A673 (cell line): Measurements from ENCODE around the gene SMIM45.

Experiments
- BruUV-seq: library from RNA; stranded (reverse); fragments of 400-500 nt; replicated peaks from 2 replicates; lab custom pipeline; 2021; lab: Mats Ljungman, UMichigan
- CTCF ChIA-PET: fragments of 300-600 bp; sonication (Branson Sonifier 250); formaldehyde crosslinking; loops from one replicate; lab custom pipeline; 2022; ENCODE audit warnings: antibody characterized with exemption; lab: Charles Lee
- POLR2A ChIA-PET: fragments of 300-600 bp; sonication (Branson Sonifier 250); formaldehyde crosslinking; loops from one replicate; lab custom pipeline; 2022; ENCODE audit warnings: antibody characterized with exemption; ENCODE audit not compliant: low non-redundant PET; lab: Charles Lee
- DNase-seq: peaks from one replicate; pipeline ENCODE4 v3.0.0-alpha.2; 2015; ENCODE audit warnings: low spot score
- H3K27ac ChIP-seq: fragments of 200-600 bp; sonication (generic); 2 replicates; pipeline ENCODE4 v1.5.1; 2016; ENCODE audit warnings: mixed run types, low read depth, mild to moderate bottlenecking, mixed read lengths, antibody characterized with exemption, low read length; ENCODE audit not compliant: poor library complexity, severe bottlenecking
- H3K27me3 ChIP-seq: fragments of 200-600 bp; sonication (generic); replicated peaks from 2 replicates; pipeline ENCODE4 v1.6.1; 2017; ENCODE audit warnings: mixed run types, low read depth, mild to moderate bottlenecking, mixed read lengths, antibody characterized with exemption, low read length; ENCODE audit not compliant: insufficient read depth, poor library complexity
- H3K36me3 ChIP-seq: fragments of 200-600 bp; sonication (generic); 2 replicates; pipeline ENCODE4 v1.6.1; 2016; ENCODE audit warnings: mixed run types, mild to moderate bottlenecking, mixed read lengths, antibody characterized with exemption, low read length; ENCODE audit not compliant: insufficient read depth, poor library complexity, severe bottlenecking
- H3K4me1 ChIP-seq: fragments of 200-600 bp; sonication (generic); 2 replicates; pipeline ENCODE4 v1.6.1; 2017; ENCODE audit warnings: mixed run types, mild to moderate bottlenecking, mixed read lengths, antibody characterized with exemption, low read length; ENCODE audit not compliant: insufficient read depth, poor library complexity, severe bottlenecking
- H3K4me3 ChIP-seq: fragments of 200-600 bp; sonication (generic); 2 replicates; pipeline ENCODE4 v1.5.1; 2016; ENCODE audit warnings: low read depth, mixed run types, mild to moderate bottlenecking, mixed read lengths, low read length; ENCODE audit not compliant: poor library complexity, severe bottlenecking
- H3K9me3 ChIP-seq: fragments of 200-600 bp; sonication (generic); 2 replicates; pipeline ENCODE4 v1.6.1; 2016; ENCODE audit warnings: mixed run types, low read depth, mild to moderate bottlenecking, mixed read lengths, antibody characterized with exemption, low read length; ENCODE audit not compliant: poor library complexity, severe bottlenecking
- EZH2 ChIP-seq: fragments of 200-600 bp; sonication (generic); IDR thresholded peaks from 2 replicates; pipeline ENCODE4 v1.6.1; 2017; ENCODE audit warnings: borderline replicate concordance, low read depth, mild to moderate bottlenecking, mixed read lengths, antibody characterized with exemption, low read length; ENCODE audit not compliant: poor library complexity, severe bottlenecking
- intact Hi-C: fragments of 100-400 bp; cut with micrococcal nuclease; formaldehyde crosslinking; loops from one replicate; pipeline ENCODE4 v1.10.0; 2022; ENCODE audit not compliant: unreplicated experiment
- TF ChIP-seq, protein P1 (sequence below): fragments of 300-800, 200-600 bp; sonication (generic); conservative IDR thresholded peaks from 2 replicates; pipeline ENCODE4 v1.5.1; 2017; ENCODE audit warnings: low read depth, mild to moderate bottlenecking, antibody characterized with exemption, low read length, moderate library complexity, mixed read lengths

Gene SMIM45

DNA sequence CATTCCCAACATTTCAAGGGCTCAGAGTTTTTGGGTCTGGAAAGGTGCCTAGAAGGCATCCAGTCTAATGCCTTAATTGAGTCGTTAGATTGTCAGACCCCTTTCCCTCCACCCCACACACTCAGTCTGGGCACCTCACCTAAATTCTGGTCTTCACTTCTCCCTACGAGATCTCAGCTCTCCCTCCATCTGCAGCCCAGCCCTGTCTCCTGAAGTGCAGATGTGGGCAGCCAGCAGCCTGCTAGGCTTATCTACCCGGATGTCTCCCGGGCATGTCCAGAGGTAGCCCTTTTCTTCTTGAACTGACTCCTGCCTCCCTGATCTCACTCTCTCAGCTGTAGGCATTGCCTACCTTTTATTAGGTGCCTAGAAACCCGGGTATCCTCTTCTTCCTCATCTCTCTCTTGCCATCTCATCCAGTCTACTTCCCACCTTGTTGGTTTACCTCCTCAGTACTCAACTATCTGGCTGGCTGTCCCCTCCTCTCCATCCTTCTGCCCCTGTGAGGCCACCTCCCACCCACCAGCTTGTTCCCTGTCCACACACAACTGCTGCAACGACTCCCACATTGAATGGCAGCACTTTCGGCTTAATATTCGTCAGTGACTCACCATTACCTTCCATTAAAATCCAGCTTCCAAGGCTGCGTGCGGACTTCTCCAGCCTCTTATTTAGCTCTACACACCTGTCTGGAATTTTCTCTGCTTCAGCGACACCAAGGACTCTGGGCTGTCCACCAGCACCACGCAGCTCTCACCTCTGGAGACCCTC, 23.5 kb downstream of the SMIM45 start:
- DNase-seq: no peak
- BruUV-seq: no TSS peak
- Histone ChIP-seq H3K36me3 (no peaks in the 10 kb centered on the region), H3K4me1 (peaks cover 12% of the 10 kb centered on the region), H3K27me3 (peaks cover 29% of the 10 kb centered on the region), H3K27ac (no peak overlapping the region), H3K4me3 (no peak overlapping the region), H3K9me3 (no peaks in the 10 kb centered on the region)
- no peak for TF ChIP-seq EZH2
- TF ChIP-seq, protein P1, sequence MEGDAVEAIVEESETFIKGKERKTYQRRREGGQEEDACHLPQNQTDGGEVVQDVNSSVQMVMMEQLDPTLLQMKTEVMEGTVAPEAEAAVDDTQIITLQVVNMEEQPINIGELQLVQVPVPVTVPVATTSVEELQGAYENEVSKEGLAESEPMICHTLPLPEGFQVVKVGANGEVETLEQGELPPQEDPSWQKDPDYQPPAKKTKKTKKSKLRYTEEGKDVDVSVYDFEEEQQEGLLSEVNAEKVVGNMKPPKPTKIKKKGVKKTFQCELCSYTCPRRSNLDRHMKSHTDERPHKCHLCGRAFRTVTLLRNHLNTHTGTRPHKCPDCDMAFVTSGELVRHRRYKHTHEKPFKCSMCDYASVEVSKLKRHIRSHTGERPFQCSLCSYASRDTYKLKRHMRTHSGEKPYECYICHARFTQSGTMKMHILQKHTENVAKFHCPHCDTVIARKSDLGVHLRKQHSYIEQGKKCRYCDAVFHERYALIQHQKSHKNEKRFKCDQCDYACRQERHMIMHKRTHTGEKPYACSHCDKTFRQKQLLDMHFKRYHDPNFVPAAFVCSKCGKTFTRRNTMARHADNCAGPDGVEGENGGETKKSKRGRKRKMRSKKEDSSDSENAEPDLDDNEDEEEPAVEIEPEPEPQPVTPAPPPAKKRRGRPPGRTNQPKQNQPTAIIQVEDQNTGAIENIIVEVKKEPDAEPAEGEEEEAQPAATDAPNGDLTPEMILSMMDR: no peak
- intact Hi-C loops: no loop called here
- CTCF ChIA-PET: no interaction called here
- POLR2A ChIA-PET: no interaction called here

DNA sequence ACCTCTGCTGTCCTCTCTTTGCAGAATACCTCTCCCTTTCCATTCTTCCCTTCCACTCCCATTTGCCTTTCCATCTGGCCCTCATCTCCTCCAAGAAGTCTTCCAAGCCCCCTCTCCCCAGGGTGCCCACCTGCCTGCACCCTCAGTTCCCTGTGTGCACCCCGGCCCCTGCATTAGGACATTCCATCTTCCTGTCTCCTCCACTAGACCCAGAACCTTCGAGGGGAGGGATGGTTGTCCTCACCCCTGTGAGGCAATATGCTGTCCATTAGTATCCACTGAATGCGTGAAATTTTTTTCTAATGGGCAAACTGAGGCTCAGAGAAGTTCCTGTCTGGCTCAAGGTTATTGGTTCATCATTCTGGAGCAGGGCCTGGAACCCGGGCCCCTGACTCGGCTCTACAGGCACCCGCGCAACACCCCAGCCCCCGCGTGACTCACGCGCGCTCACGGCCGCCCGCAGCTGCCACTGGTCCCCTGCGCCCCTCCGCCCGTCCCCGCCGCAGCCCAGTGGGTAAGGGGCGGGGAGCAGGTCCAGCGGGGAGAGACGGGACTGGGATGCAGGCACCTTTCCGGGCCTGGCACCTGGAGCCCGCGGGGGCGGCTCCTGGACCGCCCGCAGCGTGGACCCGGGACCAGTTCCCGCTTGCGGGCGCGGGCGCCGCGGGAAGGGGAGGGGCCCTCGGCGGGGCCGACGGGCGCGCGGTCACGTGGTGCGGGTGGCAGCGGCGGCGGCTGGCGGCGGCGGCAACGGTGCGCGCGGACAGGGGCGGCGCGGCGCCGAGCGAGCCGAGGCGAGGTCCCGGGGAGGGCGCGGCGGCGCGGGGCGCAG, 24.3 kb downstream of the SMIM45 start:
- intact Hi-C loops: no loop called here
- no peak for DNase-seq
- Histone ChIP-seq H3K9me3 (no peaks in the 10 kb centered on the region), H3K4me1 (peaks cover 12% of the 10 kb centered on the region), H3K27me3 (peaks cover 29% of the 10 kb centered on the region), H3K27ac (no peak overlapping the region), H3K4me3 (peak overlapping the region; percentile 52), H3K36me3 (no peaks in the 10 kb centered on the region)
- BruUV-seq: no TSS peak
- POLR2A ChIA-PET: no interaction called here
- CTCF ChIA-PET: no interaction called here
- no peak for TF ChIP-seq EZH2
- TF ChIP-seq, protein P1: no peak

DNA sequence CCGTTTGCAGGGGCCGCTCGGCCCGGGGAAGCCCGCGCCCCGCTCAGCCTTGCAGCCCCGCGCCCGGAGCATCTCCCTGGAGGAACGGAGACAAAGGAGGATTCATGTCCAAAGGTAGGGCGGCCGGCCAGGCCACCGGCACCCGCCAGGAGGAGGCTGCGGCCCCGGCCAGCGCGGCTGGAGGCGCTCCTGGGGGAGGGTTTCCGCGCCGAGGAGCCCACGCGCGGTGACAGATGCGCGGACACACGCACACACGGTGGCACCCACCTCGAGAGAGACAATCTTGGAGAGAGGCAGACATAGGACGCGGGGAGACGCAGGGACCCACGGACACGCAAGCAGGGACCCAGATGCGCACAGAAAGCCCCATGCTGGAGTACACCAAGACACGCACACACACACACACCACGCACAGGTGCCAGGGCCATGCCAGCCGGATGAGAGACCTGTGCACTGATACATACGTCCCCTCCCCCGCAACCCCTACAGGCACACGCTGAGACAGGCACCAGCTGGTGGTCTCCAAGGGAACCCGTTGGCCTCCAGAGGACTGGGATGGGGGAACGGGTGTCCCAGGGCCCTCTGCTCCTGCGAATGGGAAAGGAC, 25.1 kb downstream of the SMIM45 start:
- H3K4me3 ChIP-seq: peak overlapping the region; percentile 48
- ChIA-PET POLR2A (no interaction called here), CTCF (no interaction called here)
- H3K9me3 ChIP-seq: no peaks in the 10 kb centered on the region
- no peak for DNase-seq
- no peaks in the 10 kb centered on the region for H3K36me3 ChIP-seq
- TF ChIP-seq EZH2: no peak
- peaks cover 29% of the 10 kb centered on the region for H3K27me3 ChIP-seq
- H3K27ac ChIP-seq: no peak overlapping the region
- H3K4me1 ChIP-seq: peaks cover 12% of the 10 kb centered on the region
- intact Hi-C loops: no loop called here
- BruUV-seq: no TSS peak
